AG04449 (cell line): Measurements from ENCODE around the gene LPP.

ENCODE experiments used
- CTCF ChIA-PET: fragments of 350-600 bp; formaldehyde crosslinking; extraction: SDS; loops from one replicate; lab custom pipeline; 2021; ENCODE audit warnings: antibody characterized with exemption; lab: Yijun Ruan, JAX
- POLR2A ChIA-PET: fragments of 400-600, 350-600 bp; formaldehyde crosslinking; extraction: SDS; loops from one replicate; lab custom pipeline; 2020; ENCODE audit warnings: antibody characterized with exemption, inconsistent platforms; lab: Yijun Ruan, JAX
- DNase-seq: peaks from one replicate; pipeline ENCODE4 v3.0.0-alpha.2; 2010; ENCODE audit warnings: low read depth, low spot score
- H3K4me3 ChIP-seq: 2 replicates; pipeline ENCODE4 v1.5.1; 2011; ENCODE audit warnings: low read depth, mild to moderate bottlenecking, control low read depth, low read length
- CTCF ChIP-seq: IDR thresholded peaks from one replicate; pipeline ENCODE4 v1.5.1; 2011; ENCODE audit warnings: mild to moderate bottlenecking, moderate library complexity, low read length, control low read depth, inconsistent platforms; ENCODE audit not compliant: insufficient read depth; ENCODE audit errors: missing control alignments

Gene LPP

GRCh38 chr3:188345223-188345622 lies 191.3 kb downstream of the LPP start:
- no peak overlapping the region for H3K4me3 ChIP-seq
- POLR2A ChIA-PET = no interaction called here
- CTCF ChIA-PET = interaction anchor here (0.8 to 1.2 kb wide), 2 partner anchors 13 to 17 kb away, joined by 3 to 4 read pairs; no protein-coding TSS in a partner anchor
- TF ChIP-seq CTCF = no peak
- no peak for DNase-seq

GRCh38 chr3:188348435-188349244 lies 194.7 kb downstream of the LPP start:
- CTCF ChIA-PET = interaction anchor here (2.9 kb wide), 1 partner anchor 608 kb away, joined by 20 read pairs; no protein-coding TSS in a partner anchor
- no peak for TF ChIP-seq CTCF
- POLR2A ChIA-PET = interaction anchor here (0.6 to 0.9 kb wide), 2 partner anchors 29 to 73 kb away, joined by 3 read pairs; no protein-coding TSS in a partner anchor
- DNase-seq = peak; percentile 84
- no peak overlapping the region for H3K4me3 ChIP-seq

- DNase-seq = no peak
- ChIA-PET CTCF (interaction anchor here (1.0 to 3.2 kb wide), 5 partner anchors 10 to 611 kb away, joined by 3 to 20 read pairs (median 6); no protein-coding TSS in a partner anchor), POLR2A (no interaction called here)
- no peak overlapping the region for H3K4me3 ChIP-seq
- no peak for TF ChIP-seq CTCF
Measured at GRCh38 chr3:188349351-188349901, 195.5 kb downstream of the LPP start.

- no peak for DNase-seq
- CTCF ChIA-PET = interaction anchor here (1.0 to 3.2 kb wide), 5 partner anchors 10 to 612 kb away, joined by 3 to 20 read pairs (median 6); no protein-coding TSS in a partner anchor
- no peak for TF ChIP-seq CTCF
- POLR2A ChIA-PET = interaction anchor here (0.6 kb wide), 1 partner anchor 191 kb away, joined by 3 read pairs; no protein-coding TSS in a partner anchor
- no peak overlapping the region for H3K4me3 ChIP-seq
Measured at GRCh38 chr3:188349933-188350332, 196.0 kb downstream of the LPP start.

GRCh38 chr3:188350961-188351360 lies 197.0 kb downstream of the LPP start:
- no peak overlapping the region for H3K4me3 ChIP-seq
- no peak for TF ChIP-seq CTCF
- POLR2A ChIA-PET = no interaction called here
- CTCF ChIA-PET = interaction anchor here (1.0 to 3.2 kb wide), 6 partner anchors 8 to 613 kb away, joined by 3 to 20 read pairs (median 7); no protein-coding TSS in a partner anchor
- DNase-seq = no peak

- H3K4me3 ChIP-seq = no peak overlapping the region
- DNase-seq = no peak
- ChIA-PET CTCF (interaction anchor here (0.8 to 3.2 kb wide), 5 partner anchors 603 to 613 kb away, joined by 3 to 8 read pairs (median 4); no protein-coding TSS in a partner anchor), POLR2A (no interaction called here)
- no peak for TF ChIP-seq CTCF
Measured at GRCh38 chr3:188351648-188352047, 197.7 kb downstream of the LPP start.
